ENCODE data around the gene LAMB1.

LAMB1 gene

DNA sequence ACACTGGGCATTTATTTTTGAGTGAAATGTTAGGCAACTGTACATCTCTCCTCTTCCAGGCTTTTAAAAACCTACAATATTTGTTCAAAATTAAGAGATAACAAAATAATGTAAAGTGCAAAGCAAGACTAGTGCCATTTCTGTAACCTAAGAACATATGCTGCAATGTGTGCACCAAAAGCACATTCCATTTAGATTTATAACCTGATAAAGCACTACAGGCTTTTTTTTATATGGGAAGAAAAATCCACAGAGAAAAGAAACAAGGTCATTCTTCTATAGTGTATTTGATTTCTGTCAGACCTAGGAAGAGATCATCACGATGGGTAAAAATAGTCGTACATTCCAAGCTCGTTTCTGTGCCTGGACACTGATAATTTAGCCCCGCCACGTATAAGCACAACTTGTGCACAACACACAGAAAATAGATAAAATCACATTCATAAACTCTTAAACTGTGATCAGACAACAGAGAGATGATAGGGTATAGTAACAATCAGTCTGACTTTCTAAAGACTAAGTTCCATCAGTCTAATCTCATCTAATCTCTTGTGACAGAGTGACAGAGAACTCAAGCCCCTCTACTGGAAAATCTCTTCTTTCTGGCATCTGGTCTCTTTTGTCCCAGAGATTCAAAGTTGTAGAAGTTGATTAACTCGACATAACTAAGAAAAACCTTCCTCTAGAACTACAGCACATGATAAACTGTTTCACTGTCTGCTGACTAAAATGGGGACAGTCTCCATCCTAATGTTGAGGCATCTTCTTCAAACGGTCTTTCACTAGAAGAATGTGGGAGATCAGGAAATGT is 6.7 kb downstream of the LAMB1 start:
- no peak for DNase-seq

DNA sequence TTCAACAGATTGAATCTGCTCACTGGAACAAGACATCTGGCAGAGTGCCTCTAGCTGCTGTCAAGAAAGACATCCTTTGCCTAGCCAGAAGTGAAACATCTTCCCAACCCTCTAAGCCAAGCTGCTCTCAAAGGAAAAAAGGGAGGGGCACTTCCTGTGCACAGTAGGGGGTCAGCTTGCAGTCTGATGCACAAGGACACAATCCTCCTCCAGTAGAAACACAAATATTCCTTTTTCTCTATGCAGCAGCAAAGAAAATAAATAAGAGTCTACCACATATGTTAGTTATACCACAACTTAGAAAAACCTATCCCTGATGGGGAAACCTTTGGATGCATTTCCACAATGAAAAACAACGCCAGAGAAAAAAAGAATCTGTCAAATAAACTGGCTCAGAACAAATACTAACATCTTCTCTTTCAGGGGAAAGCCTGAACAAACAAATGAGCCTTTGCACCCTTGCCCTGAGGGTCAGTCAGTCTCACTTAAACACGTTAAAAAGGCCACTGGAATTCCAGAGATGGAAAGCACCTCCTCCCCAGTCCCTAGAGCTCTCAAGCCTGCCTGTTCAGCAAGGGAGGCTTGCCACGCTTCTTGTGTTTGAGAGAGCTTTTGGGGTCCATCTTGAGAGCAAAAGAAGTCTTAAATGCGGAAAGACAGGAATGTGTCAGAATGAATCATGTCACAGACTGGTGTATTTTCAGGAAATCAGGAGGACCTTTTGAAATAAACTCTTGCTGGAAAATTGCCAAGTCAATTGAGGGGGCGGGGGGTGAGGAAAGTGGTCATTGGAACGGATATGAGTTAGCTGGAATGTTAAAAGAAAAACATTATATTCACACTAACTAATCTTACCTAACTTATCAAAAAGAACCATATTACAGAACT is 7.5 kb downstream of the LAMB1 start:
- no peak for DNase-seq

DNA sequence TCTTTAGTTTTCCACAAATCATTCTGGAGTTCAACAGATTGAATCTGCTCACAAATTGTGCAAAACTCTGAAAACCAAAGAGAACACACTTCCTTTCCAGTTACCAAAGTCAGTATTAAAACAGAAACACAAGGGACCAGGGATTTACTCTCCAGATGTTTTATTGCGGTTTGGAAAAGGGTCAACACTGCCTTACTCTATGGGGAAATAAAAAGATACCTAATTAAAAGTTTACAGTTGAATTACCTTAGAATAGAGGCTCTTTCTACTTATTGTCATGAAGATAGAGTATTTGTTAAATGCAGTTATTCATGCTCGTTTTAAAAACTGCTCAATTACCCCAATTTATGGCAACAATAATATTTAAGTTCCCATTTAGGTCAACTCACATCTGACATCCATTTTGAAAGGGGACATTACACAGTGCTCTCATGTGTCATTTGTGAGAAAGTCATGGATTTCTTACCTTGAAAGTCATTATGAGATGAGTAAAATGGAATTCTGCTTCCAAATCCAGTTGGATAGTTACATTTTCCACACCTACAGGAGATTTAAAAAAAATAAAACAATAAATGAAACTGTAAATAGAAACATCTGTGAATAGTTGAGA is 8.4 kb downstream of the LAMB1 start:
- no peak for DNase-seq

DNA sequence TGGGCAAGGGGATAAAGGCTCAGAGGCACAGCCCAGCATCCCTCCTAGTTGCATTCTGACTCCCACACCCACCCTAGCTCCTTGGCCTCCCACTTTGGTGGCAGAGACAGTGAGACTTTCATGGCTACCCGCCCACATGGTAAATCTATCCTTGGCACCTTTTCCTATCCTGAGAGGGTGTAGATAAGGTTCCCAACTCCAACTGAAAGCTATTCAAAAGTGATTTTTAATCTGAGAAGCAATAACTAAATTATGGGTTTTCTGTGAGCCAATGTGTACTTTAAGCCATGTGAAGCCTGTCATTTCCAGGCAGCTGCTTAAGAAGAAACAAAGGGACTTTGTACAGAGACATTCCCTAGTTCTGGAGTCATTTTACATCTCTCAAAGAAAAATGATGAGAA is 9.1 kb downstream of the LAMB1 start:
- DNase-seq: no peak

DNA sequence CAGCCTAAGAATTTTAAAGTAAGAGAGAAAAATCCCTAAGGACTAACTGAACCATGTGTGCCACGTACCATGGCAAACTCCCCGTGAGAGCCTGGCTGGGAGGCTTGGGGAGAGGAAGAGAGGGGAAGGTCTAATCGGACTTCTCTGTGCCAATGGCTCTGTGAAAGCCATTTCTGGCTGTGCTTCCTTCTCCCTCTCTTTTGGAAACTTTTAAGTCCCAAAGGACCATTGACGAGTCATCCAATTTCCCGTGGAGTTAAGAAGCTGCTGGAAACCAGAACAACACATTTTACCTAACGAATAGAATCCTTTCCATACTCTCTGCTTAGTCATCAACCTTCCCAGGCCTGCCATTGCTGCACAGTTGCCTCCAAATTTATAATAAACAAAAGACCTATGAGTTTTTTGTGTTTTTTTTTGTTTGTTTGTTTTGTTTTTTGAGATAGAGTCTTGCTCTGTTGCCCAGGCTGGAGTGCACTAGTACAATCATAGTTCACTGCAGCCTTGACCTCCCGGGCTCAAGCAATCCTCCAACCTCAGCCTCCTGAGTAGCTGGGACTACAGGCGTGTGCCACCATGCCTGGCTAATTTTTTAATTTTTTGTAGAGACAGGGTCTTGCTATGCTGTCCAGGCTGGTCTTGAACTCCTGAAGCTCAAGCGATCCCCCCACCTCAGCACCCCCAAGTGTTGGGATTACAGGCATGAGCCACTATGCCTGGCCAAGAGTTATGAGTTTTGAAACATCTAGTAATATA is 13.2 kb downstream of the LAMB1 start:
- no peak for DNase-seq

DNA sequence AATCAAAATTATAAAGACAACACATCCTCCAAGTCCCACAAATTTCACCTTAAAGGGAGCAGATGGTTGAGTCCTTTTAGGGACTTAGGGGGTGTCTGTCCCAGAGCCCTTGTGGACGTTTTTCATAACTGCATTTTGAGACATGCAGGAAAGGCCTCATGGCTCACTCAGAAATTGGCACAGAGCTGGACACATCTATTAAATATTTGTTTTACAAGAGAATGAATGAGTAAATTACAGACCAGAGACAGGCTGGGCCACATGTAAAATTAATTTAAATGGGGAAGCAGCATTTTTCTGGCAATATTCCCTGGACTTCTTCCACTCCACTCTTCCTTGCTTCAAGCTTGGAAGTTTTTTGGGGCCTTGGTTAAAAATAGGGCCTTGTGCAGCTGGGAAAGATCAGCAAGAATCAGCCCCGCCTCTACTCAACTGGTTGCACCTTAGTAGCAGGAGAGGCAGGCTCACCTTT is 20.0 kb downstream of the LAMB1 start:
- no peak for DNase-seq

DNA sequence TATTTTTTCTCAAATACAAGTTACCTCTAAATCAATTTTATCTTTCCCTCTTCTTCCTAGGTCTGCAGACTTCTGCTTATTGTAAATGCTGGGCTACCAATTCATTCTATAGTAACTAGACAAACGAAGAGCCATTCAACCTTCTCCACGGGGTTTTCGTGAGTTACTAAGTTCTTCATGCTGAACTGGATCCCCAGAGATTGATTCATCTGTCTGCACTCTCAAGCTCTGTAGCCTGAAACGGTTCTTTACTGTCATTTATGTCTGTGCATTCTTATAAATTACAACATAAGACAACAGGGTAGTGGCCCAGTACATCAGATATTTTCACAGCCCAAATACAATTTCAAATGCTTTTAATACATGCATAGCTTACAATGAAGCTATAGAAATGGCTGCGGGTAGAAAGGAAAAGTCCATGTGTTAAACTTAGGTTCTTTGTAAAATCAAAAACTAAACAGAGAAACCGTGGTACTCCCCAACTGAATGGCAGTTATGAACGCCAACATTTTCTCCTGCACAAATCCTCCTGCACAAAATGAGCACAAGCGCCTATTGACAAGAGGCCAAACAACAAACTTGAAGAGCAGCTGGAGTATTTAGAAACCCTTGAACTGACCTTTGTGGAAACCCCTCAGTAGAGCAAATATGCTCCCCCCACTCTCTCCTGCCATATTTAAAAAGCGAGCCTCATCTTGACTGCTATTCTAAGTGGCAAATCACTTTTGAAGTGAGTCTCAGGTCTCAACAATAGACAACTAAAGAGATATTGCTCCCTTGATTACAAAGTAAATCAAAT is 20.7 kb downstream of the LAMB1 start:
- no peak for DNase-seq

DNA sequence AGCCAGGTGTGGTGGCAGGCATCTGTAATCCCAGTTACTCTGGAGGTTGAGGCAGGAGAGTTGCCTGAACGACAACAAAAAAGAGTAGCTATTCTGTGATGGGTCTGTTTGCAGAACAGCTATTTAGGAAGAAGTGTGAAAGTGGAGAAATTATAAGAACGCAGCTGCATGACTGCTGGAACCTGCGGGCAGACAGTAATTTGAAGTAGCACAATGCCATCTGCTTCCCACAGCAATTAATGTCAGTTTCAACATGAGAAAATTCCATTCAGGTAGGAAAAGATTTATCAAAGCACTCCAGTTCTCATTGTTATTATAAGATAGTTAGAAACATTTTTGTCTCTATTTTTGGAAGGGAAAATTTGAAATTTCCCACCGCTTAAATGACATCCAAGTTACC is 21.5 kb downstream of the LAMB1 start:
- no peak for DNase-seq

DNA sequence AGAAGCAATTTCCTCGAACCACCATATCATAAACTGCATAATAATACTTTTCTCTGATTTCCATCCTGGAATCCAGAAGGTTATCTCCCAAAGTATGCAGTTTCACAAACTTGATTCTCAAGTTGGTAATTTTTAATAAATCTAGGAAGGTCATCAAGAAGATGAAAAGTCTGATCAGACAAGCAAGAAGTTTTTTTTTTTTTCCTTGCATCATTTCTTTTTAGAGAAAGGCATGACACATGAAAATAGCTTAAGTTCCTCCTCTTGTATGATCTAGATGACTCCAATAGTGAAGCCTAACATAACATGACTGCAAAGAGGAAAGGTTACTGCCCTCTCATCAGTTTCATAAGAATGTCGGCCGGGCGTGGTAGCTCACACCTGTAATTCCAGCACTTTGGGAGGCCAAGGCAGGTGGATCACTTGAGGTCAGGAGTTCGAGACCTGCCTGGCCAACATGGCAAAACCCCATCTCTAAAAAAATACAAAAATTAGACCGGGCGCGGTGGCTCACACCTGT is 22.2 kb downstream of the LAMB1 start:
- DNase-seq: no peak

DNA sequence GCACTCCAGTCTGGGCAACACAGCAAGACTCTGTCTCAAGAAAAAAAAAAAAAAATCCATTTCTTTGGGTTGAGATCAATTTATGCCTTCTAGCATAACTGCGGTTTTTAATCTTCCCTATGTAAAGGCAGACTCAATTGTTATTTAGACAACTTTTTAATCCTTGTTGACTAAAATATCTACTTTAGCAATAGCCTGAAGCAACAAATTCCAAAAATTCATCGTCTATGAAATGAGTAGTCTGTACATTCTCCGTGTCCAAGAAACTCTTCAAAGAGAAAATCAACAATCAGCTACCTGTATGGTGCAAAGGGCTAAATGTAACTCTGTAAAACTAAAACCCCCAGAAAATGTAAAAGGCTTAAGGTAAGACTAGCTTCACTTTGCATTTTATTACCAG is 22.8 kb downstream of the LAMB1 start:
- no peak for DNase-seq

DNA sequence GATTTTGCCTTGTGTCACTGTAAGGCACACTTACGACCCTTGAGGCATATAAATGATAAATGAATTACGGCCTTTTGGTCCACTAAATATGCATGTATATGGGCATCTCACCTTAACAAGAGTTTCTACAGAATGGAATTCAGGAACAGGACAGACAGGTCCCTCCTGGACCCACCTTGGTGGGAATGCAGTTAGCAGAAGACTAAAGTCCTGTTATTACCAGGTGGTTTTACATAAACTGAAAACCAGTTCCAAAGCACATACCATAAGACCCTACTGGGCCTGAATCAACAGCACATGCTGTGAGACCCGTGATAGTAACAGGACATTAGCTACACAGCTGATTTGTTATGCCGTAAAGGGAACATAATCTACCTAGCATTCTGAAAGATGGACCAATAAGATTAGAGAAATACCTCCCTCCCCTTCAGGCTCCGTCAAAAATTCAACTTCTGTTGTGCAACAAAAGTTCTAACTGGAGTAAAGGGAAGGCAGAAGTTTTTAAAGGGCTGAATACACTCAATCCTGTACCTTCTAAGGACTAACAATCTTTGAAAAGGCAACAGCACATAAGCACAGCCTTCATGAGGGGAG is 24.0 kb downstream of the LAMB1 start:
- no peak for DNase-seq

DNA sequence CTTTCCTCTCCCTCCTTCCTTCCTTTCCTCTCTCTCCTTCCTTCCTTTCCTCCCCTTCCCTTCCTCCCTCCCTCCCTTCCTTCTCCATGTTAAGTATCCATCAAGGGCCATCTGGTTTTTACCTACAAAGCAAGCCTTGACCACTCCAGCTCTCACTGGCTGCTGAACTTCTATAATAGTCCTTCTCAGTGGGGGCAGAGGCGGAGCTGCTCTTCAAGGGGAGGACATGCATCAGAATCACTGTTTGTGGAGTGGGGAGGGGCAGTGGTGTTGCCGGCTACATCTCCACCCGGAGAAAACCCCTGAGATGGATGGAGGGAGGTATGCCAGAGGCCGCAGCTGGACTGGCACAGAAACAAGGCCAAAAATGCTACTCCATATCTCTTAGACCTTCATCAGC is 25.9 kb downstream of the LAMB1 start:
- DNase-seq: no peak

DNA sequence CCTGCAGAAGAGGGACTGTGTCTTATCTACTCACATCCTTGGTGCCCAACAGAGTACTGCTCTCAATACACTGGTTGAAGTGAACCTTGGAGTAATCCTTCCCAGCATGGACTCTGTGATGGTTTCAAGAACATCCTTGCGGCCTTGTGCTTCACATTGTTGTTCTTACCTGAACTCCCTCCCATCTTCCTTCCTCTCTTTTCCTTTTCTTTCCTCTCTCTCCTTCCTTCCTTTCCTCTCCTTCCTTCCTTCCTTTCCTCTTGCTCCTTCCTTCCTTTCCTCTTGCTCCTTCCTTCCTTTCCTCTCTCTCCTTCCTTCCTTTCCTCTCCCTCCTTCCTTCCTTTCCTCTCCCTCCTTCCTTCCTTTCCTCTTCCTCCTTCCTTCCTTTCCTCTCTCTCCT is 26.3 kb downstream of the LAMB1 start:
- DNase-seq: no peak

DNA sequence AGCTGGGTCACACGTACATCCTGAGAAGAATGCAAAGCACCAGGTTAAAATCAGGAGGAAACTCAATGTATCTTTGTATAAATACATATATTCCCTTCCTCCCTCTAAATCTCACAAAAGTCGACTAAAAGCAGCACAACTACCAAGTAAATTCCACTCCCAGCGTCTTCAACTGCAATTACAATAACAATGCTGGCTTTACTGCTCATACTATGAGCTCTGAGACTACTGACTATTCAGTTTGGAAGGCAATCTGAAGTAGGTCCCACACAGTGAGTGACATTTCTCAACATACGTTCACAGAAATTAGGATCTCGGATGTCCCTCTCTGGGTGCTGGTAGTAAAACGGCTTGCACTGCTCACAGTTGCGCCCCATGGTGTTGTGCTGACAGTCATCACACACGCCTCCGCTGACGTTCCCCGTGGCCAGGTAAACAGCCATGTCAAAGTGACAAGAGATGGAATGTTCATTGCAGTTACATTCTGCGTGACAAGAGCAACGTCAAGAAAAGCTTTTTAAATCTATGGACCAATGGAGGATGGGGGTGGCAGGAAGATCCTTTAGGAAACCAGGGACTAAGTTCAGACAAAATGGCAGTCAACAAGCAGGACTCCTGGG is 27.5 kb downstream of the LAMB1 start:
- no peak for DNase-seq

DNA sequence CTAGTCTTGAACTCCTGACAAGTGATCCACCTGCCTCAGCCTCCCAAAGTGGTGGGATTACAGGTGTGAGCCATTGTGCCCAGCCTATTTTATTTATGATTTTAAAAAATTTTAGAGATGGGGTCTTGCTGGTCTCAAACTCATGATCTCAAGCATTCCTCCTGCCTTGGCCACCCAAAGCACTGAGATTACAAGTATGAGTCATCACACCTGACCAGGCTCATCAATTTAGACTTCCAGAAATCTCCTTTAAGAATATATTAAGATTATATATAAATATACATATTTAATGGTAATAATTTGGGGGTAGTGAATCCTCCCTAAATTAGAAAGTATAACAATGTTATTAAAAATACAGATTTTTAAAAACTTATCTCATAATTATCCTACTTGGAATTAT is 29.1 kb downstream of the LAMB1 start:
- no peak for DNase-seq

DNA sequence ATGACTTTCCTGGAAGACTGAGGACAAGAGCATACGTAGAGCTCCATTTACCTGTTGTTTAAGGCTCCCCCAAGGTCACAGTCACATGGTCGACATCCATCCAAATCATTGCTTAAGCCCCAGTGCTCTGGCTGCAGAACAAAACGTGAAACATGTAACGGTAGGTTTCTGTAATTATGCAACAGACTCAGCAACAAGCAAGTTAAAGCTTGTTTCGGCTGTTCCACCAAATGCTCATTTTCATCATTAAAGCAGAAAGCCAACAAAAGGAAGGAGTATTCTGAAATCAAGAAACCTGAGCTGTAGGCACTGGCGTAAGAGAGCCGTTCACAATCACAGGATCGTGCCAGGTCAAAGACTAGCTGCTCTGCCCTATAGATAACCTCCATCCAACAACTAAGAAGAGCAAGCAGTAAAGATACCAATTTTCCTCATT is 30.0 kb downstream of the LAMB1 start:
- no peak for DNase-seq

DNA sequence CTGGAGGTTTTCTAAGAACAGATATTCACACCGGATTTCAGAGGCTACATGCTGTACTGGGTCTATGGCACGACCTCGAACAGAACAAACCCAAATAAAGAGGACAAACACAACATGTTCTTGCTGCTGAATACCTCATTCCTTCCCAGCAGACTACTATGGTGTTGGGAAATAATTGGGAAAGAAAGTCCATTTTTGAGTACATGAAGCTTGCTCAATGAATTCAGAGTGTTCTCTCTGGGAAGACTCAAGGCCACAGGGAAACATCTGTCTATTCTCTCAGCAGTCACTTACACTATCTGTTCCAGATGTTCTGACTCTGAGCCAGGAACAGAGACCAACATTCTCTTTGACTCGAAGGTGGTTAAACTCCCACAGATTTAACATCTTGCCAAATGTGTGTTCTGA is 30.9 kb downstream of the LAMB1 start:
- DNase-seq: no peak

DNA sequence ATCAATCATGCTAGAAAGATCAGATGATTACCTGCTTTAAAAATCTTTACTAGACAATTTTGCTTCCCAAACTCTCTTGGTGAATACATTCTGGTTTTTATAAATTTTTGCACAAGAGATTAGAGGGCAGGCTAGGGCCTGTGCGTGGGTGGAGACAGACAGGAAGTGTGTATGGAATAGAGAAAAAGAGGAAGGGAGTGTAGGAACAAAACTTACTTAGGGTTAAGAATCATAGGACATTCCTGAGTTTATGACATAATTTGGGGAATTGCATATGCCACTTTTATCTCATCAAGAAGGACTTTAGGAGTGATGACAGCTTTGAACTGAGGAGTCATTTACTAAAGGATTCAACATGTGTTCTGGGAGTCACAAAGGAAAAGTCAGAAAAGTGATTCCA is 31.3 kb downstream of the LAMB1 start:
- DNase-seq: no peak

DNA sequence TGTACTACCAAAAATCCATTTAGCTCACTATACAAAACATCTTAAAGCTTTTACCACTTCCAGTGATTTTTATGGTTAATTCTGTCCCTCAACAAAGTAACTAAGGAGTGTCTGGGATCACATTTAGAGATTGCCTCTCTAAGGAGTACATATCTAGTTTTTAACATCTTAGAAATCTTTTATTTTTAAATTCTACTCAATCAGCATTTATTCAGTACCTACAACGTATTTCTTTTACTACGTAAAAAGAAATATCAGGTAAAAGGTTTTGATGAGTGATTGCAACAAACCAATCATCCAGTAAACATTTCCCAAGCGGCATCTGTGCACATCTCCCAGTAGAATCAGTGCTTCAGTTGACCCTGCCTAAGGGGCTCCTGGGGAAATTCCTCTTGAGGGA is 31.9 kb downstream of the LAMB1 start:
- no peak for DNase-seq

DNA sequence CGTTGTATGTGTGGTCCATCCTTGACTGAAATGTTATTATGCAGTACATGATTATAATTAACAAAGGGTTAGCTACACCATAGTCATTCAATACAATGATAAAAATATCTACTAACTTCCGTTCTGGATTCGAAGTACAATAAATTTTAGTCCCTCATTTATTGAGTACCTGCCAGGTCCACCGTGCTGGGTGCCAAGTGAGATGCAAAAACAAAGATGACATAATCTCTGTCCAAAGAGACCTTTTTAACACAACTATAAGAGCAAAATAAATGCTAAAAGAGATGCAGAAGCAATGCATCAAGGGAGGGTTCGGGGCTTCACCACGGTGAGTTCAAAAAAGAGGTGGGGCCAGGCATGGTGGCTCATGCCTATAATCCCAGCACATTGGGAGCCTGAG is 33.1 kb downstream of the LAMB1 start:
- no peak for DNase-seq

DNA sequence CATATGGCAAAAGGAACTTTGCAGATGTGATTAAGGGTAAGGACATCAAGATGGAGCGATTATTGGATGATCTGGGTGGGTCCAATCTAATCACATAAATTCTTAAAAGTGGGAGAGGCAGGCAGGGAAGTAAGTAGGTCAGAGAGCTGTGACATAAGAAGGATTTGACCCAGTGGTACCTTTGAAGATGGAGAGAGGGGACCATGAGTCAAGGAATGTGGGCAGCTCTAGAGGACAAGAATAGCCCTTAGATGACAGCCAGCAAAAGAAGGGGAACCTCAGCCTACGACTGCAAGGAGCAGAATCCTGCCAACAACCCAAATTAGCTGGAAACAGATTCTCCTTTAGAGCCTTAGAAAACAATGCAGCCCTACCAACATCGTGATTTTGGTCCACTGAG is 34.5 kb downstream of the LAMB1 start:
- DNase-seq: no peak

Data from activated CD4-positive, alpha-beta T cell treated with anti-CD3 and anti-CD28 coated beads, Interleukin-10, Interleukin-2, amounts not matched to agents 100 ng/mL and 50 ng/mL, durations not matched to agents 16 hours and 8 hours (primary cell).